ENCODE measurements around the gene CD70. TPM values are rescaled to one million over a fixed set of nuclear protein-coding genes. Genes with fewer than 3 reads are reported as not detected.
"Not testable (repeated sequence)": the region's sequence is repeated elsewhere in the genome, so short reads cannot be mapped to it uniquely, and the experiment has no call there.

Gene CD70
- total RNA-seq, 1 experiment from 2014 or later: 2.3 TPM

- ChIA-PET CTCF (no interaction called here), POLR2A (ENCODE audit: unreplicated experiment) (interaction anchor here (0.6 kb wide), 1 partner anchor 615 kb away, joined by 4 read pairs; no protein-coding TSS in a partner anchor)
- BruUV-seq (replicated peaks): no TSS peak
- Histone ChIP-seq H2AFZ (ENCODE audit: low read length) (no peak overlapping the region), H3K4me2 (ENCODE audit: low read length) (no peak overlapping the region), H3K36me3 (ENCODE audit: low read depth, low read length) (no peaks in the 10 kb centered on the region), H4K20me1 (ENCODE audit: low read length) (no peaks in the 10 kb centered on the region), H3K79me2 (ENCODE audit: low read length) (no peaks in the 10 kb centered on the region), H3K9me3 (ENCODE audit: low read length) (no peaks in the 10 kb centered on the region), H3K27ac (ENCODE audit: low read length) (no peak overlapping the region), H3K27me3 (ENCODE audit: low read length) (no peaks in the 10 kb centered on the region), H3K9me2 (replicated peaks; ENCODE audit: low read length) (no peaks in the 10 kb centered on the region), H3K4me1 (ENCODE audit: insufficient read depth, low read length) (0 out of 2 replicates have a peak, but pooled peaks cover 4% of the 10 kb centered on the region), H3F3A (ENCODE audit: low read length, unreplicated experiment) (no peaks in the 10 kb centered on the region), H3K4me3 (ENCODE audit: low read length) (no peak overlapping the region), H3K9ac (ENCODE audit: low read length) (no peak overlapping the region)
- TF ChIP-seq CTCF (conservative IDR thresholded peaks at IDR 0.05; ENCODE audit: low read depth, low read length) (no peak), EZH2phosphoT487 (IDR thresholded peaks at IDR 0.05; ENCODE audit: borderline replicate concordance, low read length) (no peak), EZH2 (IDR thresholded peaks at IDR 0.05; ENCODE audit: low read length, unreplicated experiment) (no peak)
- DNase-seq (no peak), ATAC-seq (no peak)
- intact Hi-C loops (cut with micrococcal nuclease): no loop called here
Measured at GRCh38 chr19:6599866-6600454, 9.0 kb upstream of the CD70 start.

GRCh38 chr19:6598254-6598892, 7.4 kb upstream of the CD70 start:
- CTCF ChIA-PET; H3K9me2 ChIP-seq (replicated peaks; ENCODE audit: low read length); H3K27ac ChIP-seq (ENCODE audit: low read length); H3F3A ChIP-seq (ENCODE audit: low read length, unreplicated experiment); H3K9me3 ChIP-seq (ENCODE audit: low read length); DNase-seq; H2AFZ ChIP-seq (ENCODE audit: low read length); H3K9ac ChIP-seq (ENCODE audit: low read length); H3K27me3 ChIP-seq (ENCODE audit: low read length); H3K4me3 ChIP-seq (ENCODE audit: low read length); H4K20me1 ChIP-seq (ENCODE audit: low read length); H3K4me1 ChIP-seq (ENCODE audit: insufficient read depth, low read length); H3K79me2 ChIP-seq (ENCODE audit: low read length); intact Hi-C loops (cut with micrococcal nuclease); H3K4me2 ChIP-seq (ENCODE audit: low read length); POLR2A ChIA-PET (ENCODE audit: unreplicated experiment); BruUV-seq (replicated peaks); ATAC-seq; H3K36me3 ChIP-seq (ENCODE audit: low read depth, low read length): not testable (repeated sequence)

- H3F3A ChIP-seq (ENCODE audit: low read length, unreplicated experiment); H3K9me3 ChIP-seq (ENCODE audit: low read length); H3K4me2 ChIP-seq (ENCODE audit: low read length); ATAC-seq; H2AFZ ChIP-seq (ENCODE audit: low read length); CTCF ChIA-PET; DNase-seq; BruUV-seq (replicated peaks); H3K4me1 ChIP-seq (ENCODE audit: insufficient read depth, low read length); H3K4me3 ChIP-seq (ENCODE audit: low read length); H3K36me3 ChIP-seq (ENCODE audit: low read depth, low read length); H4K20me1 ChIP-seq (ENCODE audit: low read length); H3K27ac ChIP-seq (ENCODE audit: low read length); intact Hi-C loops (cut with micrococcal nuclease); H3K9ac ChIP-seq (ENCODE audit: low read length); H3K9me2 ChIP-seq (replicated peaks; ENCODE audit: low read length); H3K79me2 ChIP-seq (ENCODE audit: low read length); POLR2A ChIA-PET (ENCODE audit: unreplicated experiment): not testable (repeated sequence)
- peaks cover 11% of the 10 kb centered on the region for H3K27me3 ChIP-seq (ENCODE audit: low read length)
Measured at GRCh38 chr19:6597471-6598253, 6.7 kb upstream of the CD70 start.

Data from PC-3 (cell line).